HepG2 (cell line): ENCODE data around the gene CD248. TPM values are rescaled to one million over a fixed set of nuclear protein-coding genes. Genes with fewer than 3 reads are reported as not detected.

Experiments used
- ATAC-seq: fragments of 200-7000 bp; cut with Tn5 transposase; 3 replicates; pipeline ENCODE4 v1.9.1; 2020; ENCODE audit warnings: mild to moderate bottlenecking, moderate library complexity
- BruUV-seq: library from RNA; stranded (reverse); fragments of 400-500 nt; replicated peaks from 2 replicates; lab custom pipeline; 2021; lab: Mats Ljungman, UMichigan
- CTCF ChIA-PET: fragments of 300-600 bp; formaldehyde crosslinking; extraction: SDS; loops from one replicate; lab custom pipeline; 2021; ENCODE audit warnings: low total read pairs, inconsistent platforms, low intra/inter-chr PET ratio; lab: Yijun Ruan, JAX
- POLR2A ChIA-PET: fragments of 350-600 bp; sonication (Branson Sonifier 250); formaldehyde crosslinking; loops from one replicate; lab custom pipeline; 2020; ENCODE audit warnings: antibody characterized with exemption, inconsistent platforms; lab: Yijun Ruan, JAX
- DNase-seq: peaks from one replicate; pipeline ENCODE4 v3.0.0-alpha.2; 2015; ENCODE audit warnings: low spot score
- FAIRE-seq: peaks from 3 replicates; lab custom pipeline; 2011; peaks lifted over from hg19 to GRCh38; lab: Jason Lieb, UNC
- H2AFZ ChIP-seq: one replicate; pipeline ENCODE4 v1.6.1; 2011; ENCODE audit warnings: low read length, inconsistent platforms
- H3K27ac ChIP-seq: fragments of 300-600 bp; 3 replicates; pipeline ENCODE4 v1.8.0; 2011; ENCODE audit warnings: mixed run types, mild to moderate bottlenecking, mixed read lengths, low read length, inconsistent platforms; ENCODE audit not compliant: insufficient read depth; ENCODE audit errors: extremely low read length
- H3K27me3 ChIP-seq, 2 experiments: fragments of 200-600 bp in 1 of 2; 2 replicates in 1 of 2; 3 replicates in 1 of 2; pipeline versions ENCODE4 v1.6.0 to v1.8.0; 2011; ENCODE audit warnings: low read length in 2 of 2, mild to moderate bottlenecking in 2 of 2, moderate library complexity in 2 of 2, inconsistent platforms in 1 of 2; ENCODE audit not compliant: insufficient read depth in 2 of 2, control insufficient read depth in 1 of 2
- H3K36me3 ChIP-seq, 2 experiments: fragments of 200-600 bp in 1 of 2; replicated peaks in 1 of 2; 2 replicates in 1 of 2; 3 replicates in 1 of 2; pipeline versions ENCODE4 v1.5.1 to v1.8.0; 2011; ENCODE audit warnings: low read length in 2 of 2, inconsistent platforms in 1 of 2; ENCODE audit not compliant: insufficient read depth in 2 of 2, control insufficient read depth in 1 of 2
- H3K4me1 ChIP-seq: 2 replicates; pipeline ENCODE4 v1.5.1; 2012; ENCODE audit warnings: low read length, inconsistent platforms; ENCODE audit not compliant: insufficient read depth
- H3K4me2 ChIP-seq: 2 replicates; pipeline ENCODE4 v1.6.0; 2011; ENCODE audit warnings: low read depth, low read length, inconsistent platforms
- H3K4me3 ChIP-seq, 3 experiments: fragments of 200-600 bp in 1 of 3; sonication (generic), shearing (Covaris generic) in 1 of 3; replicated peaks in 1 of 3; 2 replicates each; pipeline ENCODE4 v1.5.1; 2011 to 2016; ENCODE audit warnings: low read length in 3 of 3, inconsistent platforms in 2 of 3, low read depth in 2 of 3, mild to moderate bottlenecking in 2 of 3, control low read depth in 1 of 3, mixed read lengths in 1 of 3; ENCODE audit not compliant: insufficient read depth in 1 of 3
- H3K79me2 ChIP-seq: one replicate; pipeline ENCODE4 v1.6.1; 2011; ENCODE audit warnings: low read length, inconsistent platforms; ENCODE audit not compliant: insufficient read depth
- H3K9ac ChIP-seq: 2 replicates; pipeline ENCODE4 v1.6.0; 2011; ENCODE audit warnings: mild to moderate bottlenecking, low read depth, low read length, inconsistent platforms; ENCODE audit not compliant: insufficient read depth
- H3K9me3 ChIP-seq: 2 replicates; pipeline ENCODE4 v1.5.1; 2012; ENCODE audit warnings: mild to moderate bottlenecking, low read length
- H4K20me1 ChIP-seq: 2 replicates; pipeline ENCODE4 v1.6.0; 2011; ENCODE audit warnings: inconsistent platforms, mild to moderate bottlenecking, low read length, moderate library complexity; ENCODE audit not compliant: insufficient read depth
- ATF1 ChIP-seq: IDR thresholded peaks from 2 replicates; pipeline ENCODE4 v1.6.1; 2016; ENCODE audit warnings: mild to moderate bottlenecking, control low read depth
- BCLAF1 ChIP-seq: fragments of 450-650 bp; IDR thresholded peaks from 2 replicates; pipeline ENCODE4 v1.6.1; 2017; ENCODE audit warnings: mild to moderate bottlenecking
- EEA1 ChIP-seq: sonication (generic); formaldehyde crosslinking; IDR thresholded peaks from 2 replicates; pipeline ENCODE4 v1.5.1; 2020; ENCODE audit warnings: mild to moderate bottlenecking, missing genetic modification reagents, borderline replicate concordance
- GATAD2A ChIP-seq: IDR thresholded peaks from 2 replicates; pipeline ENCODE4 v1.6.1; 2016
- HOXD1 ChIP-seq: sonication (generic); formaldehyde crosslinking; IDR thresholded peaks from 2 replicates; pipeline ENCODE4 v1.5.0; 2020; ENCODE audit warnings: missing genetic modification reagents
- MAFF ChIP-seq: IDR thresholded peaks from 2 replicates; pipeline ENCODE4 v1.6.1; 2011; ENCODE audit warnings: low read depth, low read length, improper control_type of control experiment
- MBD4 ChIP-seq: IDR thresholded peaks from 2 replicates; pipeline ENCODE4 v1.6.1; 2012; ENCODE audit warnings: low read length, inconsistent platforms, borderline replicate concordance
- MEIS1 ChIP-seq: sonication (generic); formaldehyde crosslinking; IDR thresholded peaks from 2 replicates; pipeline ENCODE4 v1.9.0; 2021; ENCODE audit warnings: mild to moderate bottlenecking, missing genetic modification reagents, moderate library complexity, borderline replicate concordance
- MTA1 ChIP-seq: sonication (generic); formaldehyde crosslinking; IDR thresholded peaks from 2 replicates; pipeline ENCODE4 v1.4.0; 2020; ENCODE audit warnings: missing genetic modification reagents, mild to moderate bottlenecking, borderline replicate concordance
- MXD1 ChIP-seq: sonication (generic); formaldehyde crosslinking; IDR thresholded peaks from 2 replicates; pipeline ENCODE4 v1.4.0; 2020; ENCODE audit warnings: mild to moderate bottlenecking, missing genetic modification reagents
- MYC ChIP-seq: sonication (generic); formaldehyde crosslinking; IDR thresholded peaks from 2 replicates; pipeline ENCODE4 v1.9.0; 2021; ENCODE audit warnings: missing genetic modification reagents, borderline replicate concordance
- PCBP1 ChIP-seq: fragments of 200-400 bp; formaldehyde crosslinking; IDR thresholded peaks from 2 replicates; pipeline ENCODE4 v1.6.1; 2017; ENCODE audit warnings: mild to moderate bottlenecking, low read depth, low read length, borderline replicate concordance
- SAFB2 ChIP-seq: sonication (generic); formaldehyde crosslinking; IDR thresholded peaks from 2 replicates; pipeline ENCODE4 v1.5.1; 2020; ENCODE audit warnings: missing genetic modification reagents, low read depth, mild to moderate bottlenecking, borderline replicate concordance
- THAP11 ChIP-seq: IDR thresholded peaks from 2 replicates; pipeline ENCODE4 v1.6.1; 2016; ENCODE audit warnings: missing biosample characterization, missing genetic modification reagents
- ZBTB25 ChIP-seq: IDR thresholded peaks from 2 replicates; pipeline ENCODE4 v1.6.1; 2018; ENCODE audit warnings: missing genetic modification reagents
- ZNF749 ChIP-seq: sonication (generic); formaldehyde crosslinking; IDR thresholded peaks from 2 replicates; pipeline ENCODE4 v1.8.0; 2022; ENCODE audit warnings: mild to moderate bottlenecking, missing genetic modification reagents, moderate library complexity, borderline replicate concordance
- WGBS: methylation state at CpG from one replicate; pipeline ENCODE4 v1.1.6; 2017; ENCODE audit warnings: low lambda C conversion rate; 5-methylcytosine and 5-hydroxymethylcytosine counted together
- in situ Hi-C: cut with HindIII; loops from 2 replicates; pipeline ENCODE4 v1.10.0; 2017; ENCODE audit warnings: low pct_unique_long_range_greater_than_20kb; ENCODE audit not compliant: extremely low pct_ligation_motif_present
- intact Hi-C: fragments of 100-400 bp; cut with micrococcal nuclease; formaldehyde crosslinking; loops from one replicate; pipeline ENCODE4 v1.10.0; 2022; ENCODE audit not compliant: unreplicated experiment
- polyA plus RNA-seq, 8 experiments: library from polyadenylated mRNA; depleted of rRNA in 3 of 8; stranded (reverse) in 7 of 8; unstranded in 1 of 8; fragments of >200 nt; fragmentation: Illumina TruSeq in 4 of 8; extraction: Trizol in 4 of 8; gene quantifications; 2 replicates each; pipeline versions ENCODE4 v1.2.1 to v1.2.3, GENCODE V29; 2011 to 2016; ENCODE audit warnings: low read depth in 4 of 8, missing spikeins in 1 of 8, mixed read lengths in 1 of 8; ENCODE audit not compliant: insufficient read depth in 1 of 8
- total RNA-seq, 5 experiments: library from RNA; depleted of rRNA; stranded (reverse); fragments of >200 nt; fragmentation: Illumina TruSeq; extraction: Trizol; gene quantifications; 2 replicates each; pipeline ENCODE4 v1.2.3, GENCODE V29; 2016; ENCODE audit warnings: low read depth in 1 of 5
- TF ChIP-seq, protein P1 (sequence below): sonication (generic); formaldehyde crosslinking; IDR thresholded peaks from 2 replicates; pipeline ENCODE4 v1.8.1; 2023; ENCODE audit warnings: missing genetic modification reagents, mild to moderate bottlenecking, borderline replicate concordance

Gene CD248
- total and polyA plus RNA-seq, 2 of the 13 experiments (the other 11 are each of a cell fraction or from before 2014, with no cell fraction given), result 0.25 to 0.35 TPM

DNA sequence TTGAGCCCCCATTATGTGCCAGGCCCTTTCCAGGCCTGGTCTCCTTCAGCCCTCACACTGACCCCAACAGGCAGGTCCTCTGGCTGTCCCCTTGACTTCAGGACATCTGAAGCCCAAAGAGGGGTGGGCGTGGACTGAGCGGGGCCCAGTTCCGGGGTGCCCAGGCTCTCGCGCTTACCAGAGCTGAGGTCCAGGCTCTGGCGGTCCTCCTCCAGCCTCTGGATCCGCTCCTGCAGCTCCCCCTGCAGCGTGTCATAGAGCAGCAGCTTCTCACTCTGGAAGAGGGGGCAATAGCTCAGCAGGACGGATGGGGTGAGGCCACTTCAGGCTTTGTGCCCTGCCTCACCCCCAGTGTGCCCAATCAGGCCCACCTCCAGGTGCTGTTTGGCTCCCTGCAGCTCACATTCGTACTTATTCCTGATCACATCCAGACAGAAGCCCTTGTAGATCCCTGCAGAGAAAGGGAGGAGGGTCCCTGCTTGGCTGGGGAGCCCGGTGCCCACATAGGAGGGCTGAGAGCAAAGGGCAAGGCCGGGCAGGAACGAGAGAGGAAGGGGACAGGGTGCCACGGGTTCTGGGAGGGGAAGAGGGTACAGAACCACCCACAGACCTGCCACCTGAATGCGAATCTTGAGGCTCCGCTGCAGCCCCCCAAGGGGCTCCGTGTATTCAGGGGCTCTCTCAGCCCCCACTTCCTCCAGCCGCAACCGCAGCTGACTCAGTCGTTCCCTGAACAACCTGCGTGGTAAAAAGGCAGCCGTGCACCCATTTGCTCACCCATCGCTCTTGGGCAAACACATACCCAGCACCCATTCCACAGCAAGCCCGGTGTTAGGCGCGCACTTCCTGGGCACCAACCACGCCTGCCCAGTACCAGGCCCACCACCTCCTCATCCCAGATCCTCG is 24.0 kb upstream of the CD248 start (continued):
- TF ChIP-seq ZBTB25 (no peak), ATF1 (CRISPR knock-in tag) (no peak), MBD4 (no peak), MTA1 (CRISPR knock-in tag) (no peak), MAFF (no peak), ZNF749 (CRISPR knock-in tag) (no peak), HOXD1 (CRISPR knock-in tag) (no peak)
- TF ChIP-seq, protein P1, sequence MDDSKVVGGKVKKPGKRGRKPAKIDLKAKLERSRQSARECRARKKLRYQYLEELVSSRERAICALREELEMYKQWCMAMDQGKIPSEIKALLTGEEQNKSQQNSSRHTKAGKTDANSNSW (CRISPR knock-in tag), result no peak

GRCh38 chr11:66339686-66340483 is 23.0 kb upstream of the CD248 start:
- Histone ChIP-seq H3K36me3 (peaks cover 19 to 29% of the 10 kb centered on the region in 2 experiments; a peak in 4 of 5 replicates), H3K27me3 (no peaks in the 10 kb centered on the region; a peak in 1 of 5 replicates), H3K4me2 (no peak overlapping the region), H3K9me3 (no peaks in the 10 kb centered on the region), H3K4me1 (peaks cover 32% of the 10 kb centered on the region), H3K27ac (no peak overlapping the region), H3K79me2 (peaks cover 18% of the 10 kb centered on the region), H3K4me3 (no peak overlapping the region), H2AFZ (no peak overlapping the region), H4K20me1 (no peaks in the 10 kb centered on the region), H3K9ac (no peak overlapping the region)
- BruUV-seq, result no TSS peak
- ATAC-seq (no peak), DNase-seq (no peak), FAIRE-seq (no peak)
- ChIA-PET POLR2A (interaction anchor here (1.3 kb wide), 1 partner anchor 51 kb away, joined by 3 read pairs; the partner anchor contains the start of gene YIF1A), CTCF (no interaction called here)
- 85% methylated on average over 9 of the region's 14 CpGs for WGBS
- in situ Hi-C loops (no loop called here), intact Hi-C loops (no loop called here)
- TF ChIP-seq GATAD2A (CRISPR knock-in tag), result no peak
- TF ChIP-seq MEIS1 (CRISPR knock-in tag), result no peak
- TF ChIP-seq THAP11 (CRISPR knock-in tag), result no peak
- TF ChIP-seq BCLAF1, result no peak
- no peak for TF ChIP-seq MYC (CRISPR knock-in tag)
- no peak for TF ChIP-seq PCBP1
- TF ChIP-seq SAFB2 (CRISPR knock-in tag), result no peak
- TF ChIP-seq MXD1, result no peak
- no peak for TF ChIP-seq EEA1 (CRISPR knock-in tag)
